Renal cortical epithelial cell (primary cell): ENCODE measurements around the gene CAPSL. TPM values are rescaled to one million over a fixed set of nuclear protein-coding genes. Genes with fewer than 3 reads are reported as not detected.
"Not testable (repeated sequence)": the region's sequence is repeated elsewhere in the genome, so short reads cannot be mapped to it uniquely, and the experiment has no call there.

Experiments used
- DNase-seq: peaks from one replicate; pipeline ENCODE4 v3.0.0-alpha.2; 2011; ENCODE audit warnings: low read depth
- total RNA-seq: library from RNA; depleted of rRNA; stranded (reverse); fragments of >200 nt; gene quantifications from 2 replicates; pipeline ENCODE4 v1.2.3, GENCODE V29; 2014

The CAPSL gene
- total RNA-seq, 1 donor from 2014 or later, result not detected

DNA sequence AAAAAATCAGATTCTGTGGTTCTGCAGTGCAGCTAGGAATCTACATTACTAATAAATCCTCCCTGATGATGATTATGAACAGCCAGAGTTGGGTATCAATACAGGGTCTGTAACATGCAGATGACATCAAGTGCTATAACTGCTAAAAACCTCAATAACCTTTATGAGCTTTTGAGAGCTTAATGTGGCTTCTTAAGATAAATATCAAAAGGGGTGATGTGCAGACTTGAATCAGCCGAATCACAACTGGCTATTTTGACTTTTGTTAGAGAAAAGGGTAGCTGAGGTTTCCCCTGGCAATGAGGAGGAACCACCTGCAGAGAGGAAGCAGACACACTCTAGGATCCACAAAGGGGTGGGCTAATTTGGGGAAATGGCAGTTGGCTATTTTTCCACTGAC is 30.2 kb downstream of the CAPSL start:
- DNase-seq, result no peak

GRCh38 chr5:35904443-35905132 is 33.8 kb downstream of the CAPSL start:
- no peak for DNase-seq

- no peak for DNase-seq
These were observed 34.7 kb downstream of the CAPSL start for GRCh38 chr5:35903631-35904203.

DNA sequence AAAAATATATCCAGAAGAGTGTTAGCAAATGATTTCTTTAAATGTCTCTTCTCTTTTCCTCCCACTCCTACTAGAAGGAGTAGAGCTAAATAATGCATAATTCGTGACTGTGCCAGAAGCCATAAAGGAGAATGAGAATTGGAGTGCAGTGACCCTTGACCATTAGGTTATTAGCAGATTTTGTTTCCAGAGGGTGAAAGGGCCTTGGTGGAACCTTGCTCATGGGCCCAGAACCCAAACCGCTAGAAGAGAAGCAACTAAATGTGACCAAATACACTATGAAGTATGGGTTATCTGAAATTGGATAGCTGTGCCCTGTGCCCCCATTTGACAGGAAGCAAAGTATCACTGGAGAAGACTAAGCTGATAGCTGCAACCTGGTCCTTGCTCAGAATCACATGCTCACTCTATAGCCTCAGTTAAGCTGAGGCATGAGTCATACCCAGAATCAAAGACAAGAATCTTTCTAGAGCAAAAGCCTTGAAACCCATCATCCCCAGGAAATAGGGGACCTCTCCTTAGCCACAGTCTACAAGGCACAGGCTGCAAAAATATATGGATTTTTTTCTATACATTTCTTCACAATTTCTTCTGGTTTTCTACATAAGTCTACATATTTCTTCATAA is 36.3 kb downstream of the CAPSL start:
- peak; percentile 46 for DNase-seq

GRCh38 chr5:35900972-35901695 is 37.3 kb downstream of the CAPSL start:
- no peak for DNase-seq

DNA sequence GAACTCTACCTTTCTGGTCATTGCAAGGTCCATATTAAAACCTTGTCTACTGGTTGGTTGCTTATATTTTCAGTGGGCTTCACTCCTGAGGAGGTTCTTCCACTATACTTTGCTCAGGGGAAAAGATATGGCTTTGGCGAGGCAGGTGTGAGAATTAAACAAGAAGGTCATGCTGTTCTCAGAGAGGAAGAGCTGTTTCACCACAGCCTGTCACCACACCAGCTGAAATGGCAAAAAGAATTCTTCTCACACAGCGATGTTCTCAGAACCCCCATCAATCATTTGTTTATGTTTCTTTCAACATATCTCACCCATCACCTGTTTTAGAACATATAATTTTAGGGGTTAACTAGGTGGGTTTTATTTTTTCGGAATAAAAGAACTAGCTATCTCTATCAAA is 38.6 kb downstream of the CAPSL start:
- no peak for DNase-seq

GRCh38 chr5:35898952-35899660 is 39.3 kb downstream of the CAPSL start:
- no peak for DNase-seq

GRCh38 chr5:35894131-35894530 is 44.3 kb downstream of the CAPSL start:
- no peak for DNase-seq

- DNase-seq, result not testable (repeated sequence)
These were observed 45.6 kb downstream of the CAPSL start for GRCh38 chr5:35892799-35893198.

DNA sequence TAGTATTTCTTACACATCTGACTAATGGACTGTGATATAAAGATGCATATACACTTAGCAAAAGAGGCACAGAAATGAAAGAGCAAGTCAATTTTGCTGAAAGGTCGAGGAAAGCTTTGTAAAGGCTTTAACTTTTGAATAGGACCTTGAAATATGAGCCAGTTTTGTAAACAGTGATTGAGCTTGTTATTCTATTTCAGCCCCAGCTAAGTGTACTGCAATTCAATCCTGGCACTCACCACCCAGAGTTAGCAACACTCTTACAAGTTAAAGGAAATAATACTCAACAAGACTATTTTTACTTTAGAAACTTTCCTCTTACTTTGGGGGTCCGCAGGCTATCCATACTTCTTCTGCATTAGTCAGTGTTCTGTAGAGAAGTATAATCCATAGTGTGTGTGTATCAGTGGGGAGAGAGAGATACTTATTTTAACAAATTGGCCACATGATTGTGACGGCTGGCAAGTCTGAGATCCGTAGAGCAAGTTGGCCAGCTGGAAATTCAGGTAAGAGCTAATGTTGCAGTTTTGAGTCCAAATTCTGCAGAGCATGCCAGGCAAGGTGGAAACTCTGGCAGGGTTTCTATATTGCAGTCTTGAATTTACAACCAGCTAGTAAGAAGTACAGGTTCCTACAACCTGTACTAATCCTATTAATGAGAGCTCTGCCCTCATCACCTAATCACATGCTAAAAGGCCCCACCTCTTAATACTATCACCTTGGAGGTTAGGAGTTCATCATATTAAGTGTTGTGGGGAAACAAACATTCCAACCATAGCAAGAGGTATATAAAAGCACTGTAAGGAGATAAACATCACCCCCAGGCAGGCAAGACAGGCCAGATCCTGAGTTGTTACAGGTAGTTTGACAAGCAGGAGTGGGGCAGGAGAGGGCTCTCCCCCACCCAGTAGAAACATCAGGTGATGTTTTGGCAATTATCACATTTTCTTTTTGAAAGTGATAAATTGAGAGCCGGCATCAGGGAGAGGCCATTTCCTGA is 48.1 kb downstream of the CAPSL start:
- DNase-seq, result no peak

DNA sequence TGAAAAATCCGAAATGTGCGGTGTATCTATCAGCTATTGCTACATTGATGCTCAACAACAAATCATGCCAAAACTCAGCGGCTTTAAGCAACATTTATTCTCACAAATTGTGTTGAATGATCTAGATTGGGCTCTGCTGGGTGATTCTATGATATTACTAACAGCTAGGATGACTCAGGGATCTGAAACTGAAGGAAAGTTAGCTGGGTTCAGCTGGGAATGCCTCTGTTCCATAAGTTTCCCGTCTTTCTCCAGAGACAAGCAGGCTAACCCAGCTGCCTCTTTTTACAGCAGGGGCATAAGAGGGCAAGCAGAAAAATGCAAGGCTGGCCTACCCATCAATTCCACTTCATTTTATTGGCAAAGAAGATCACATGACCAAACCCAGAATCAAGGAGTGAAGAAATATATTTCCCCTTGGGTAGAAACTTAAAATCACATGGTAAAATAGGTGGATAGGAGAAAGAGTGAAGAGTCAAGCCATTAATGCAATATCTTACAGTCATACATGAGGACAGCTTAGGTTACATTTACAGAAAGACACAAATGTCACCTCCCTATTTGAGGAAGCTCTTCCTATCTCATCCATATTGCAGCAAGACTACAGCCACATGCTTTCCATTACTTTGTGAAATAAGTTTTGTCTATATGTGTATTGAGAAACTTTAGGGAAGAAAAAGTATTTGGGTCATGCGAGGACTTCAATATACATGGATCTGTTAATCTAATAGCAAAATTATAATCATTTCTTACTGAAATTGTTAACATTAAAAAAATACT is 50.9 kb downstream of the CAPSL start:
- DNase-seq, result no peak

DNA sequence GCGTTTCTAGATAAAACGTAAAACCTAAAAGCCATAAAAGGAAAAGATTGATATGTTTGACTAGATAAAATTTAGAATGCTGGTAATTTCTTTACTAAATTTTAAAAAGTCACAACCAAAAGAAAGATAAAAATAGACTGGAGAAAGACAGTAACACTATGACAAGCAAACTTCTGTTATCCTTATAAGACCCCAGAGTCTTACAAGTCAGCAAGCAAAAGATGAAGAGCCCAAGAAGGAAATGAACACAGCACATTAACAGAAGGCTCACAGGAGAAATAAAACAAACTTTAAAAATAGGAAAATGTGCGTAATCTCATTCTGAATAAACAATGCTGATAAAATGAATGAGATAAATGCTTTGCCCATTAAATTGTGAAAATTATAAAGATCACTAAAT is 52.0 kb downstream of the CAPSL start:
- no peak for DNase-seq

DNA sequence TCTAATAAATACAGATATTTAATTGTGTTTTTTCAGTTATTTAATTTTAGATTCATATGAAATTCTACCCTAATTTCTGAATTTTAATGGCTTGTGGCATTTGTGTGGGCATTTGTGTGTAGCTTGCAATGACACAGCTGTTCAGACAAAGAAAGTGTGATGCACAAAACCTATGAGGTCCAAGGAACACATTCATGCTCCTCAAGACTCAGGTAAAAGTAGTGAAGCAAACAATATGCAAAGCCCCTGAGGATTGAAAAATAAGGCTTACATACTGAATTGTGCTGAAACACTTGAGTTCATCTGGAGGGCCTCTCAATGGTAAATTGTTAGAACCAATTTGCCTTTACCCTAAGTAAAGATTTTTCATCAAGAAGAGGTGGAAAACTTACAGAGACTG is 53.6 kb downstream of the CAPSL start:
- DNase-seq, result no peak

- peak; percentile 95 for DNase-seq
These were observed 54.1 kb downstream of the CAPSL start for GRCh38 chr5:35884191-35884769.

DNA sequence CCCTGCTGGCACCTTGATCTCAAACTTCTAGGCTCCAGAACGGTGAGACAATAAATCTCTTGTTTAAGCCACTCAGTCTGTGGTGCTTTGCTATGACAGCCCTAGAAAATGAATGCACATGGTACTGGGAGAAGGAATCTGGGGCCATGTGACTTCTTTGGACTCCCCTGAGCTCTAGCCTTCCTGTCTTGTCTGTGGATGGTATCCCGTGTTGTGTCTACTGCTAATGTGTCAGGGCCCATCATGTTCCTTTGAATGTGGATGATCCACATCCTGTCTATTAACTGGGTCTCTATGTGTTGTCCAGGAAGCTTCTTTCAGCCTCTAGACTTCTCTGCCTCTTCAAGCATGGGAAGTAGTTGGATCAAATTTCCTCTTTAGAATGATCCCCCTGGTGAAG is 56.7 kb downstream of the CAPSL start:
- DNase-seq, result no peak

DNA sequence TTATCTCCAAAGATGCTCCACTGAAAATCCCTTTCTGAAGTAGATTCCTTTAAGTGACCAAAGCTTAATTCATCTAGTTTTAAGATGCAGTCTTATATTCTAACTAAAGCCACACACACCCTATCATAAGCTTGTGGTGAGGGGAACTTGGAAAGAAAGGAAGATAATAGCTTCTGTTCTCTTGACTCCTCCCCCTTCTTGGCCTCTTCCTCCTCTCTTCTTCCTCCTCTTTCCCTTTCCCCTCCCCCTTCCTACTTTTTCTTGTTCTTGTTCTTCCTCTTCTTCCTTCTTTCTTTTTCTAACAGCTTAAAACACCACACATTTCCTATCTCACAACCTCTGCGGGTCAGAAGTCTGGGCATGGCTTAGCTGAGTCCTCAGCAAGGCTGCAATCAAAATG is 58.3 kb downstream of the CAPSL start:
- no peak for DNase-seq

DNA sequence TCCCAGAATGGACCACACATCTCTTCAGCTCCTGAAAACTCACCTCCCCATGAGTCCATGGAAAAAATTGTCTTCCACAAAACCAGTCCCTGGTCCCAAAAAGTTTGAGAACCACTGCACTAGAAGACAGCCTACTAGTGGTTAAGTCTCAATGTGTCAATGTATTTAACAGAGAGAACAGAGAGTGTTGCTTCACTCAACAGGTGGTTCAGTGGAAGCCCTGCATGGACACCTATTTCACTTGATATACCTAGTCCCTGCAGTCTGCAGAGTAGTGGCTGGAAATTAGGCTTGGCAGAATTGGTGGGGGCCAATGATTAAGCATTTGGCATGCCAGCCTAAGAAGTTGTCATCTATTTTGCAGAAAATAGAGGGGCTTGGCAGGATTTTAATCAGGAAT is 58.8 kb downstream of the CAPSL start:
- no peak for DNase-seq

GRCh38 chr5:35879096-35879495 is 59.3 kb downstream of the CAPSL start:
- DNase-seq, result no peak

GRCh38 chr5:35878079-35878478 is 60.3 kb downstream of the CAPSL start:
- DNase-seq, result no peak

DNA sequence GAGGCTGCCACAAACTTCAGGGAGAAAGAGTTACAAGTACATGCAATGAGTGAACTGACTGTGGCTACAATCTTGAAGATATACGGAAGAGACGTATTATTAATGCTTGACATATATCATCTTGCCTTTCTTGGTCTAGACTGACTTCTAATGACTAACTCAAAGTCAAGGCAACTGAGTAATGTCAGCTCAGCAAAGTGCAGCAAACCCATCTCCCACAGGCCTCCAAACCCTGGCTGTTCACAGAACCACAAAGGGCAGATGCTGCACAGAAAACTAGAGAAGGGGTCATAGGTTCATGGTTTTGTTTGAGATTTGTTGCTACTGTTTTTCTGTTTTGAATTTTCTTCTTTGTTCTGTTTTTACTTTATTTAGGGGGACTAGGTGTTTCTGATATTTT is 60.8 kb downstream of the CAPSL start:
- no peak for DNase-seq
